ENCODE results near the gene TMEM108.
"Not testable (repeated sequence)": the region's sequence is repeated elsewhere in the genome, so short reads cannot be mapped to it uniquely, and the experiment has no call there.

Gene TMEM108

DNA sequence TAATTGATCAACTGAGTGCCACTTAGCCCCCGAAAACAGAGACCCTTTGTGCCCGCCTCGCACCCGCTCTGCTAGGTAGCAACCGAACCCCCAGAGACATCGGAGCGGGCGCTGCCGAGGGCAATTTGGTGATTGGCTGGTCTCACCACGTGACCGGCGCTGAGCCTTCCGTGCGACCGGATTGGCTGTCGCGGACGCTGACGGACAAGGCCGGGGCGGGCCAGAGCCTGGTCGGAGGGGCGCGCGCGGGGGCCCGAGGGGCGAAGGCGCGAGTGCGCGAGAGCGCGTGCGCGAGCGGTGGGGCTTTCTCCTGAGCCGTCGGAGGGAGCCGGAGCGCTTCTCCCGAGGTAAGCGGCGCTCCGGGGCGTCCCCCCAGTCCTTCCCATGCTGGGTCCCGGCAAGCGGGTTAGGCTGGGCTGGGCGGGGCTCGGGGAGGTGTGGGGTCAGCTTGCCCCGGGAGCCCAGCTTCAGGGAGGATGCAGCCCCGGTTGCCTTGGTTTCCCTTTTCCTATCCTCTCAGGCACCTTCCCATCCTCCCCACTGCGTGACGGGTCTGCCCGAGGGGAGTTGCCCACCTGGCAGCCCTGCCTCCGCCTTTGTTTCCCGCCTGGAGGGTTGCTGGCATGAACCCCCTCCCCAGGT, at the start of gene TMEM108:
Gene TMEM108 (plus strand): TSS at position 303 of the 642 bp plus-strand sequence.
- TF ChIP-seq, protein P1, sequence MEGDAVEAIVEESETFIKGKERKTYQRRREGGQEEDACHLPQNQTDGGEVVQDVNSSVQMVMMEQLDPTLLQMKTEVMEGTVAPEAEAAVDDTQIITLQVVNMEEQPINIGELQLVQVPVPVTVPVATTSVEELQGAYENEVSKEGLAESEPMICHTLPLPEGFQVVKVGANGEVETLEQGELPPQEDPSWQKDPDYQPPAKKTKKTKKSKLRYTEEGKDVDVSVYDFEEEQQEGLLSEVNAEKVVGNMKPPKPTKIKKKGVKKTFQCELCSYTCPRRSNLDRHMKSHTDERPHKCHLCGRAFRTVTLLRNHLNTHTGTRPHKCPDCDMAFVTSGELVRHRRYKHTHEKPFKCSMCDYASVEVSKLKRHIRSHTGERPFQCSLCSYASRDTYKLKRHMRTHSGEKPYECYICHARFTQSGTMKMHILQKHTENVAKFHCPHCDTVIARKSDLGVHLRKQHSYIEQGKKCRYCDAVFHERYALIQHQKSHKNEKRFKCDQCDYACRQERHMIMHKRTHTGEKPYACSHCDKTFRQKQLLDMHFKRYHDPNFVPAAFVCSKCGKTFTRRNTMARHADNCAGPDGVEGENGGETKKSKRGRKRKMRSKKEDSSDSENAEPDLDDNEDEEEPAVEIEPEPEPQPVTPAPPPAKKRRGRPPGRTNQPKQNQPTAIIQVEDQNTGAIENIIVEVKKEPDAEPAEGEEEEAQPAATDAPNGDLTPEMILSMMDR (IDR thresholded peaks at IDR 0.05) = no peak
- no peak for TF ChIP-seq ZFX (IDR thresholded peaks at IDR 0.05; ENCODE audit: borderline replicate concordance)

DNA sequence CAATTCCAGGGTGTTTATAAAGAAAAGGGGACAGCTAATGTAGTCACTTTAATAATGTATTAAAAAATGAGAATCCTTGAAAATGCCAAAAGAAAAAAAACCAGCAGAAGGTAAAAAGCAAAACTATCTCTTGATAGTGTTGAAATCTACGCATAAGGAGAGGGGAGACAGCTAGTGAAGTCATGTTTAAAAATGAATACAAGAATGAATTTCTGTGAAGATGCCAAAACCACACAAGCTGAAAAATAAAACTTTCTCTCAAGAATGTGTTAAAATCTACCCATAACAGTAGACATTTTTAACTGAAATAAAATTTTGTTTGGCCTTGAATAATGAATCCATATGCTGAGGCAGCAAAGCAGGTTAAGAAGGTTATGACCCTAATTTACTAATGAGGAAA, 42.2 kb upstream of the TMEM108 start:
- H3K27ac ChIP-seq = no peak overlapping the region
- TF ChIP-seq, protein P1 (IDR thresholded peaks at IDR 0.05) = no peak
- no peak for TF ChIP-seq ZFX (IDR thresholded peaks at IDR 0.05; ENCODE audit: borderline replicate concordance)

More for the DNA sequence above, at the start of gene TMEM108:
- no peak within 1 kb of the TSS for H3K27ac ChIP-seq

DNA sequence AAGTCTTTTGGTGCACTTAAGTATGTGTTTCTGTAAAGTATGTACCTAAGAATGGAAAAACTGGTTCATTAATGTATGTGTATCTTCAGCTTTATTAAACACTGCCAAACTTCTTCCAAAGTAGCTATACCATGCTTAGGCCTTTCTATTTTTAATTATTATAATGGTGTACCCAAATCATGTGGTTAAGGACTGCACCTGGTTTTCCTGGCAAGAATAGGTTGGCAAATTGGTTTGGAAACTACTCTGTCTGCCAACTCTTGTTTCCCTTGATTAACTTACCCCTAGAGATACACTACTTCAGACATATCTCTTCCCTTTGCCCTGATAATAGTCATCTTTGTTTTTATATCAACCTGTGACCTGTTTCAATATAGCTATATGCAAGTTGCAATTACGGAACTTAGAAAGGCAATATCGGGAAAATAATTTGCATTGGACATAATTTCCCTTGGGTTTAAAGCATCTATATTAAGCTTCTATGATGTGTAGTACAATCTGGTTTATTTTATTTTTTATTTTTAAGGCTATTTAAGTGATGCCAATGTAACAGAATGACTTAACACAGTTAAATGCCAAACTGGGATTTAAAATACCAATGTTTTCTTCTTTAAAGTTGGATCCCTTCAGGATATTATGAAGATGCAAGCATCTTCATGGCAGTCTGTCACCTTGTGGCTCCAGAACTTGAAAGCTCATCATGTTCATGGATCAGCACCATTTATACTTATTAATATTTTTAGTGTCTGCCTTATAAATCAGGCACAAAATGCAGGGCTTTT, 40.6 kb upstream of the TMEM108 start:
- H3K27ac ChIP-seq = no peak overlapping the region
- TF ChIP-seq, protein P1 (IDR thresholded peaks at IDR 0.05) = no peak
- TF ChIP-seq ZFX (IDR thresholded peaks at IDR 0.05; ENCODE audit: borderline replicate concordance) = no peak

DNA sequence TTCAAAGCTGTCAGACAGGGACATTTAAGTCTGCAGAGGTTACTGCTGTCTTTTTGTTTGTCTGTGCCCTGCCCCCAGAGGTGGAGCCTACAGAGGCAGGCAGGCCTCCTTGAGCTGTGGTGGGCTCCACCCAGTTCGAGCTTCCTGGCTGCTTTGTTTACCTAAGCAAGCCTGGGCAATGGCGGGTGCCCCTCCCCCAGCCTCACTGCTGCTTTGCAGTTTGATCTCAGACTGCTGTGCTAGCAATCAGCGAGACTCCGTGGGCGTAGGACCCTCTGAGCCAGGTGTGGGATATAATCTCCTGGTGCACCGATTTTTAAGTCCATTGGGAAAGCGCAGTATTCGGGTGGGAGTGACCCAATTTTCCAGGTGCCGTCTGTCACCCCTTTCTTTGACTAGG, 33.2 kb upstream of the TMEM108 start:
- 0 out of 2 replicates have a peak overlapping the region, but pooled peaks have one; percentile 23 for H3K27ac ChIP-seq

DNA sequence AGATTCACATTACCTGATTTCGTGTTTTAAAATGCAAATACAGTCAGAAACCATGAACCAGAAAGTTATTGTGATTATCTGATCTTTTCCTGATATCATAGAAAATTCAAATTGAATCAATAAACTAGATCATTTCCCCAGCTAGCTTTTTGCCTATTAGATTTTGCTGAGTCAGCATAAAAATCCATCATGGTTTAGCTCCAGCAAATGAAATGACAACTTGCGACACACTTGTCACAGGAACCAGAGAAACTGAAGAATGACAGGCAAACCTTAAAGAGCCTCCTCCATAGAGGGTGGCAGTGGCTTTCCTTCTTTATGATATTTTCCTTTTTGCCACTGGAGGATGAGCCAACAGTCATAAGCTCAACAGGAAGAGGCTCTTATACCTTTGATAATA, 30.6 kb upstream of the TMEM108 start:
- H3K27ac ChIP-seq = no peak overlapping the region
- TF ChIP-seq, protein P1 (IDR thresholded peaks at IDR 0.05) = no peak
- TF ChIP-seq ZFX (IDR thresholded peaks at IDR 0.05; ENCODE audit: borderline replicate concordance) = no peak

DNA sequence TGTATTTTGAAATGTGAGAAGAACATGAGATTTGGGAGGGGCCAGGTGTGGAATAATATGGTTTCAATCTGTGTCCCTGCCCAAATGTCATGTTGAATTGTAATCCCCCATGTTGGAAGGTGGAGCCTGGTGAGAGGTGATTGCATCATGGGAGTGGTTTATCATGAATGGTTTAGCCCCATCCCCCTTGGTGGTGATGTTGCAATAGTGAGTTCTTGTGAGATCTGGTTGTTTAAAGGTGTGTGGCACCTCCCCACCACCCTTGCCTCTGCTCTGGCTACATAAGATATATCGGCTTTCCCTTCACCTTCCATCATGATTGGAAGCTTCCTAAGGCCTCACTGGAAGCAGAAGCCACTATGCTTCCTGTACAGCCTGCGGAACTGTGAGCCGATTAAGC, 23.9 kb upstream of the TMEM108 start:
- no peak for TF ChIP-seq ZFX (IDR thresholded peaks at IDR 0.05; ENCODE audit: borderline replicate concordance)
- TF ChIP-seq, protein P1 (IDR thresholded peaks at IDR 0.05) = no peak

DNA sequence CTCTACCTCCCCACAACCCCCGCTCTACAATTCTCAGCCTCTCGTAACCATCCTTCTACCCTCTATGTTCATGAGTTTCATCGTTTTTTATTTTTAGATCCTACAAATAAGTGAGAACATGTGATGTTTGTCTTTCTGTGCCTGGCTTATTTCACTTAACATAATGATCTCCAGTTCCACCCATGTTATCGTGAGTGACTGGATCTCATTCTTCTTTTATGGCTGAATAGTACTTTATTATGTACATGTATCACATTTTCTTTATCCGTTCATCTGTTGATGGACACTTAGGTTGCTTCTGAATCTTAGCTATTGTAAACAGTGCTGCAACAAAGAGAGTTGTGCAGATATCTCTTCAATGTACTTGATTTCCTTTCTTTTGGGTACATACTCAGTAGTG, 22.6 kb upstream of the TMEM108 start:
- H3K27ac ChIP-seq = not testable (repeated sequence)

More for the DNA sequence above, 23.9 kb upstream of the TMEM108 start:
- H3K27ac ChIP-seq = no peak overlapping the region

DNA sequence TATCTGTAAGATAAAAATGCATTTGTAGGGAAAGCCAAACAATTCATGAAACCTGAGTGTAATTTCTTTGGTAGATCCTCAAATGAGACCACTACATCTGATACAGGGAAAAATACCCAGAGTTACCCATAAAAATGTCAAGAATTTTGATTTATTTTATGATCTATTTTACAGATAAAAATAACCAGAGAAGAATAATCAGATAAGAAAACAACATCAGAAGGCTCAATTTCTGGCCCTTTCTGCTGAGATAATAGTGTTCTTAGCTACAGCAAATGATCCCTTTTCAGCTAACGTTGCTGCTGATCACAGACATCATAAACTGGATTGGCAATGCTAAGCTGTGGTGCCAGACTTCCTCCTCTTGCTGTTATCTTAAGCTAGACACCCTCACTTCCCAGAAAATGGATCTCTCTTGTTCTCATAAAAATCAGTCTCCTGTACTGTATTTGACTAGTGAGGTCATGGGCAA, 21.3 kb upstream of the TMEM108 start:
- TF ChIP-seq, protein P1 (IDR thresholded peaks at IDR 0.05) = no peak
- TF ChIP-seq ZFX (IDR thresholded peaks at IDR 0.05; ENCODE audit: borderline replicate concordance) = no peak
- no peak overlapping the region for H3K27ac ChIP-seq

Data from 22Rv1 (cell line).